MV-4-11 (cell line): ENCODE results near the gene PFDN5.
"Not testable (repeated sequence)": the region's sequence is repeated elsewhere in the genome, so short reads cannot be mapped to it uniquely, and the experiment has no call there.

ENCODE experiments used
- DNase-seq: peaks from one replicate; lab custom pipeline; 2025; lab: John Stamatoyannopoulos, UW

Gene PFDN5

DNA sequence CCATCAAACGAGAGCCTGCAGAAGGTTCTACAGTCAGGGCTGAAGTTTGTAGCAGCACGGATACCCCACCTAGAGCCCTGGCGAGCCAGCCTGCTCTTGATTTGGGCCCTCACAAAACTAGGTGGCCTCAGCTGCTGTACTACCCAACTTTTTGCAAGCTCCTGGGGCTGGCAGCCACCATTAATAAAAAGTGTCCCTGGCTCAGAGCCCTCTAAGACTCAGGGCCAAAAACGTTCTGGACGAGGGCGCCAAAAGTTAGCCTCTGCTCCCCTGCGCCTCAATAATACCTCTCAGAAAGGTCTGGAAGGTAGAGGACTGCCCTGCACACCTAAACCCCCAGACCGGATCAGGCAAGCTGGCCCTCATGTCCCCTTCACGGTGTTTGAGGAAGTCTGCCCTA is 8.9 kb upstream of the PFDN5 start:
- DNase-seq = no peak

DNA sequence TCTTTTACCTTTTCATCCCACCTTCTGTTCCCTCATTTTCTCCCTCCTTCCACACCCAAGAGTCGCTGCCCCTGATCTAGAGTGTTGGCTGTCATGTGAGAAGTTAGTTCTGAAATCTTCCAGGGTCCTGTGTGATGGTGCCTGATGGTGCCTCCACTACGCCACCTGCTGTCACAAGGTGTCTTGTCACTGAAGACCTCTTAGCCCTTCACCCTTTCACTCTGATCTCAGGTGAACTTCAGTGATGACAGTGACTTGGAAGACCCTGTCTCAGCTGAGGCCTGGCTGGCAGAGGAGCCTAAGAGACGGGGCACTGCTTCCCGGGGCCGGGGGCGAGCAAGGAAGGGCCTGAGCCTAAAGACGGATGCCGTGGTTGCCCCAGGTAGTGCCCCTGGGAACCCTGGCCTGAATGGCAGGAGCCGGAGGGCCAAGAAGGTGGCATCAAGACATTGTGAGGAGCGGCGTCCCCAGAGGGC is 7.6 kb upstream of the PFDN5 start:
- DNase-seq = peak; percentile 47

DNA sequence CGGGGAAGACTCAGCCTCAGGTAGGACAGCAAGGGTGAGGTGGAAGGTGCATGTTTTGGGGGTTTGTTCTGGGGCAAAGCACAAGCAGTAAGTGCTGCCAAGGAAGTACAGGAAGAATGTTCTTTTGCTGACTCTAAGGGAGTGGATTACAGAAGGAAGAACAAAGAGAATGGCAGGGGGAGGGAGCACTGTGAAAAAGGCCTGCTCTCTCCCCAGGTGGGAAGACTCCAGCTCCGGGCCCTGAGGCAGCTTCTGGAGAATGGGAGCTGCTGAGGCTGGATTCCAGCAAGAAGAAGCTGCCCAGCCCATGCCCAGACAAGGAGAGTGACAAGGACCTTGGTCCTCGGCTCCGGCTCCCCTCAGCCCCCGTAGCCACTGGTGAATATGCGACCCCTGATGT is 7.0 kb upstream of the PFDN5 start:
- no peak for DNase-seq

DNA sequence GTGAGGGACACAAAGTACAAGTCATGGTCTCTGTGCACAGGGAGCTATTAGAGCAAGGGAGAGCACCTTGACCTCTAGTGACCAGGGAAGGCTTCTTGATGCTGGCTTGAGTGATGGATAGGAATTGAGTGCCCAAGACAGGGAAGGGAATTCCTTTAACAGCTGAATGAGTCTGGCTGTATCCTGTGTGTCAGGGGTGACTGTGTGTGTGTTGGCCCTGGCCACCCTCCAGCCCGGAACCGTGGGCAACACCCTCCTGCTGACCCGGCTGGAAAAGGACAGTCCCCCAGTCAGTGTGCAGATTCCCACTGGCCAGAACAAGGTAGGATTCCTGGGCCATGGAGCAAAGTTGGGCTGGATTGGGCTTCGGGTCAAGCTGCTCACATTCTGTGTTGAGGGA is 5.5 kb upstream of the PFDN5 start:
- no peak for DNase-seq

DNA sequence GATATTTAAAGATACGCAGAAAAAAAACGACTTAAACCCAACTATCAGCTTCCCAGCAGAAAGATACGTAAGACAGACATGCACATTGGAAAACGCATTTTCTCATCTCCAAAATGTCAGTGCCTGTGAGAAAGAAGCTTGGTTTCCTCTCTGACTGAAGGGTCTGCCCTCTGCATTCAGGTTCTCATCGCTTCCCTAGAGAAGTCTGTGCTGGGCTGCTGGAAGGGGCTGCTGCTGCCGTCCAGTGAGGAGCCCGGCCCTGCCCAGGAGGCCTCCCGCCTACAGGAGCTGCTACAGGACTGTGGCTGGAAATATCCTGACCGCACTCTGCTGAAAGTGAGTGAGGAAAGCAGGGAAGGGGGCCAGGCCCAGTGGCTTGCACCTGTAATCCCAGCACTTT is 4.7 kb upstream of the PFDN5 start:
- no peak for DNase-seq

DNA sequence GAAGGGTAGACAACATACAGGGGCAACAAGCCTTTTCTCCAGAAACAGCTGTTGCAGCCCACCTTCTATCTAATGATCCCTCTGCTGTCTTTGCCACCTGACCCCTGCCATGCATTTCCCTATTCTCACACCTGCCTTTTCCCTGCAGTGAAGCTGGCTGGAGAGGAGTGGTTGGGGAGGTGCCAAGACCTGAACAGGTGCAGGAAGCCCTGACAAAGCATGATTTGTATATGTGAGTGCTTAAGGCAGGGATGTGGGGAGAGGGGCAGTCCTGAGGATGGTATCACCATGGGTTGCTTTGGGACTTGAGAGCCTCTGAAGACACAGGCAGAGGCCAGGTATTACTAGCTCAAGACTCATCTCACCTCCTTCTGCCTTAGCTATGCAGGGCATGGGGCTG is 2.9 kb upstream of the PFDN5 start:
- DNase-seq = no peak

DNA sequence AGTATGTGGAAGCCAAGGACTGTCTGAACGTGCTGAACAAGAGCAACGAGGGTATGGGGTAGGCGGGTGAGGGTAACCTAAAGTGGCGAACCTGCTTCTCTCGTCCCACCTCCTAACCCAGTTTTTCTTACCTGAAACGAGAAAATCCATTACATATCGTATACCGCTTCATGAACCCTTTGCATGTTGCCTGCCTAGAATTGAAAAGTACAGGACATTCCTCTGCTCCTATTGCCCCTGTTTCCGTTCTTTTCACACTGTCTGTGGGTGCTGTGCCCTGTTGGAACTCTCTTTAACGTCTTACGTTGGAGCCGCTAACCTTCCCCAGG is 513 bp downstream of the PFDN5 start:
- DNase-seq = no peak

DNA sequence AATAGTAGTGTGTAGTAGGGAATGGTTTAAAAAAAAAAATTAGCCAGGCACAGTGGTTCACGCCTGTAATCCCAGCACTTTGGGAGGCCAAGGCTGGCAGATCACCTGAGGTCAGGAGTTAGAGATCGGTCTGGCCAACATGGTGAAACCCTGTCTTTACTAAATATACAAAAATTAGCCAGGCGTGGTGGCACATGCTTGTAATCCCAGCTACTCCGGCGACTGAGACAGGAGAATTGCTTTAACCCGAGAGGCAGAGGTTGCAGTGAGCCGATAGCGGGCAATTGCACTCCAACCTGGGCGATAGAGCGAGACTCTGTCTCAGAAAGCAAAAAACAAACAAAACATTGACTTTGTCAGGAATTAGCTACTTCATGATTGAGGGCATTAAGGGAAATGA is 1.8 kb downstream of the PFDN5 start:
- DNase-seq = not testable (repeated sequence)

DNA sequence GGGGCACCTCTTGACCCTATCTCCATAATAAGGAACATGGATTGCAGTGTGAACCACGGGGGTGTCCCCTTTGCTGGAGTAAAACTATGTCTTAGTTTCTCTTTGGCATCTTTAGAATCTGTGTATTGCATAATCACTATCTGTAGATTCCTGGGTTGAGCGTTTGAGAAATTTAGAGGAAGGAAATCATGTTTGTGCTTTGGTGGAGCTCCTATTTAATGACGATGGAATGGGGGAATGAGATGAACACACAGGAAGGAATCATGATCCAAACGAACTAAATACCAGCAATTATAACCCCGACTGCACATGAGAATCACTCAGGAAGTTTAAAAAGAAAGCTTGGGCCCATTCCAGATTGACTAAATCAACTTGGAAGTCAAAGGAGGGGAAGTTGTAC is 2.8 kb downstream of the PFDN5 start:
- DNase-seq = peak; percentile 72

DNA sequence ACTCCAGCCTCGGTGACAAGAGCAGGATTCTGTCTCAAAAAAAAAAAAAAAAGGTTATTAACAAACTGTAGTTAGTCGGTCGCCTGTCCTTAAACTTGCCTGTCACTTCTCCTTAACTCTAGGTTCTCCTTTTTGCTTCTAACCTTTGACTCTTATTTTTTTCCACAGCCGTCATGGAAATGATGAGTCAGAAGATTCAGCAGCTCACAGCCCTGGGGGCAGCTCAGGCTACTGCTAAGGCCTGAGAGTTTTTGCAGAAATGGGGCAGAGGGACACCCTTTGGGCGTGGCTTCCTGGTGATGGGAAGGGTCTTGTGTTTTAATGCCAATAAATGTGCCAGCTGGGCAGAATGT is 3.7 kb downstream of the PFDN5 start:
- DNase-seq = peak; percentile 96

DNA sequence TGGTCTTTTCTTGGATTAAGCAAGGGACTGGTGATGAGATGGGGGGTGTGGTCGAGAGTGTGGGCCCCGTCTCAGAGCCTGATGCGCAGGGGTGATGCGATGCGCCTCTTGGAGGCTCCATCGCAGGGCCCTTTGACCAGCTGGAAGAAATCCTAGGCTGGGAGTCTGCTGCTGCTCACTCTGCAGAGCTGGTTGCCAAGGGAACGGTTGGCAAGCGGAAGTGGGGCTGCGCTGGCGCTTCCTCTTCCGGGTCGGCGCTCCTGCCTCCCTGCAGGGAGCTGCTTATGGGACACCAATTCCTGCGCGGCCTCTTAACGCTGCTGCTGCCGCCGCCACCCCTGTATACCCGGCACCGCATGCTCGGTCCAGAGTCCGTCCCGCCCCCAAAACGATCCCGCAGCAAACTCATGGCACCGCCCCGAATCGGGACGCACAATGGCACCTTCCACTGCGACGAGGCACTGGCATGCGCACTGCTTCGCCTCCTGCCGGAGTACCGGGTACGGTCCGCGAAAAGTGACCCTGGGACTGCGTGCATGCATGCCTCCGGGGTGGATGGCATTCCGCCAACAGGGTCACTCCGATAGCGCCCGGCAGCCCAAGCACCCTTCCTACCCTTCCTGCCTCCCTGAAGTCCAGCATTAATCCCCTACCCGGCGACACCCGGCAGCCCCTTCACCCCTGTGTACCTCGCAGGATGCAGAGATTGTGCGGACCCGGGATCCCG is 4.3 kb downstream of the PFDN5 start, which contains the start of gene MYG1:
MYG1 (plus strand) TSS at position 242 of the 727 bp plus-strand sequence; CDS start at position 285, 43 bp downstream.
- DNase-seq = peak; percentile 91

DNA sequence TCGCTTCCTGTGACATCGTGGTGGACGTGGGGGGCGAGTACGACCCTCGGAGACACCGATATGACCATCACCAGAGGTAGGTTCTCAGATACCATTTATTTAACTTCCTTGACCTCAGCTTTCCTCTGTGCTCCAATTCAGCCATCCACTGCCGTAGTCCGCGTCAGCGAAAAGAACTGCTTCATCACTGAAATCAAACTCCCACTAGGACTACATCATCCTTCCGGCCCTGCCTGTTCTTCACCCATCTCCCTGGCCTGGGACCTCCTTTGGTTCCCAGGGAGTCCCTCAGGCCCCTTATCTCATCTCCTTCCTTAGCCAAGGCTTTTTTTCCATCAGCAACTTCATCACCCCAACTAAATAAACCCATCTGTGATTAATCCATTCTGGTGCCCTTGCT is 4.8 kb downstream of the PFDN5 start:
- DNase-seq = no peak

DNA sequence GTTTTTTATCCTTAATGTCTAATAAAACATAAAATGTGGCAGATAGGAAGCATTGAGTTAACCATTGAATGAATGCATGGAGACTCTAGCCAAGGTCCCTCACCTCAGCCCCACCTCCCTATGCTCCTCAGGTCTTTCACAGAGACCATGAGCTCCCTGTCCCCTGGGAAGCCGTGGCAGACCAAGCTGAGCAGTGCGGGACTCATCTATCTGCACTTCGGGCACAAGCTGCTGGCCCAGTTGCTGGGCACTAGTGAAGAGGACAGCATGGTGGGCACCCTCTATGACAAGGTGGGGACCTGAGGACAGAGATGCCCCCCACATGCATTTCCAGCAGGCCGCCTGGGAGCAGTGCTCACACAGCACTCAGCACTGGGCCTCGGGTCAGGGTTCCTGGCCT is 7.6 kb downstream of the PFDN5 start:
- DNase-seq = no peak

DNA sequence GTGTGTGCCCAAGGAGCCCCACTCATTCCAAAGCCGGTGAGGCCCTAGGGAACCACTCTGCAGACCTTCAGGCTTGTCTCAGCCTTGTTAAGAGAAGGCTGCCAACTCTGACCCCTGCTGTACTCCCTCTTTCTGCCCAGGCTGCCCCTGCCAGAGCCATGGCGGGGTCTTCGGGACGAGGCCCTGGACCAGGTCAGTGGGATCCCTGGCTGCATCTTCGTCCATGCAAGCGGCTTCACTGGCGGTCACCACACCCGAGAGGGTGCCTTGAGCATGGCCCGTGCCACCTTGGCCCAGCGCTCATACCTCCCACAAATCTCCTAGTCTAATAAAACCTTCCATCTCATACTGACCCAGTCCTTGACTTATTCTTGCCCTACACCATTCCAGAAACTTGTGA is 11.5 kb downstream of the PFDN5 start:
- DNase-seq = no peak

DNA sequence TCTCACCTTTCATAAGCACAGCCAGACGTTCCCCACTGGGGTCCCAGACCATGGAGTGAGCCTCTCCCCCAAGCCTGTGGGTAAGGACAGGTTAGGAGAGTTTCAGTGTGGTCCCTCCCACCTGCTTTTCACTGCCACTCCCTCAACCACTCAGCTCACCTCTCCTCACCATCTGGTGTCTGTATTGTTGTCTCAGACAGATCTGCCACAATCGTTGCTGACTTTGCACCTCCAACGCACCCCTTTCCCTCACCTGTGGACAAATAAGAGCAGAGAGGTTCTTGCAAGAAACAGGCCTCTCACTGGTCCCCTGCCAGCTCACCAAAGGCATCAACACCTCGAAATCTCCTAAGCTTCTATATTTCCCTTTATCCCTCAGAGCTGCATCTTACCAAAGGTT is 12.9 kb downstream of the PFDN5 start:
- DNase-seq = no peak

DNA sequence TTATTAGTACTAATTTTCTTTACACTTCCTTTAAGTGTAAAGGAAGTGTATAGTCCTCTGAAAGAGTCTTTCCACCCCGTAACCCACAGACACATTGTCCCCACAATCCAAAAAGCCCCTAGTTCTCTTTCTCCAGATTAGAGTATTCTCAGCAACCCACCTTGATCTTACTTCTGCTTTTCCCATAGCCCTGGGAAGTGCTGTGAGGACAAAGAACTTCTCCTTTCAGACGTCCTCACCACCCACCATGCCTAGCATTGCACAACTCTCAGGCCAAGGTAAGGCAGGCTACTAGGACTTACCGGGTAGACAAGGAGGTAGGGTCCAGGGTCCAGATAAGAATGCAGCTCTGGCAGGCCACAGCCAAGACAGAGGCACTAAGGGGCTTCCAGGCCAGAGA is 18.7 kb downstream of the PFDN5 start:
- peak; percentile 33 for DNase-seq

DNA sequence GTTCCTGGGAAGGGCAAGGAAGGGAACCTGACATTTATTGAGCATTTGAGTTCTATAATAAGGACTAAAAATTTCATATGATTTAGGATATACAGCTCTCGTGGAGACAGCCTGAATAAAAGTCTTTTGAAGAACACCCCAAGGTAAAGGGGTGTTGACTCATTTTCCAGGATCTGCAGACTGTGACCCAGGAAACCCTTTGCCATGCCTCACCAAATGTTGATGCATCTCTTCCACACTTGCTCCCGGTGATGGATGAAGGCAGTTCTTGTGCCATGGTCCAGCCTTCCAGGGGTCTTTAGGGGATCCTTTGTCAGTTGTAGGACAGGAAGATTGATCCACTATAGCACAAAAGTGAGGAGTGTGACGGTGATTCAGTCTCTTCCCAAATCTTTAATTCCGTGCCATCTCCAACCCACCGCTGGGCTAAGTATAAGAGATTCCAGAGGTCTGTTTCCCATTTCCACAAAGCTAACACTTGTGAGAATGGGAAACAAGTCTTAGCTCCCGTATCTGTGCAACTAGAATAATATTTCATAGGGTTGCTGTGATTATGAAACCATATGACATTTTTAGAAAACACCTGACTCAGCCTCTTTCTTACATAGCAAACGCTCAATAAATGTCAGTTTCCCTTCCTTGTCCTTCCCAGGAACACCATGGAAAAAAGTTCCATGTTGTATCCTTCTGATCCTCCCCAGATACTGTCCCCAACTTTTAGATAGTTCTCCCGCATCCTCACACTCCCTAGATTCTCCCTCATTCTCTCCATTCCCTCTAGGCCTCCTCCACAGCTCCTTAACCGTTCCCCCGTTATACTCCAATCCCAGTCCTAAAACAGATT is 25.2 kb downstream of the PFDN5 start:
- no peak for DNase-seq

DNA sequence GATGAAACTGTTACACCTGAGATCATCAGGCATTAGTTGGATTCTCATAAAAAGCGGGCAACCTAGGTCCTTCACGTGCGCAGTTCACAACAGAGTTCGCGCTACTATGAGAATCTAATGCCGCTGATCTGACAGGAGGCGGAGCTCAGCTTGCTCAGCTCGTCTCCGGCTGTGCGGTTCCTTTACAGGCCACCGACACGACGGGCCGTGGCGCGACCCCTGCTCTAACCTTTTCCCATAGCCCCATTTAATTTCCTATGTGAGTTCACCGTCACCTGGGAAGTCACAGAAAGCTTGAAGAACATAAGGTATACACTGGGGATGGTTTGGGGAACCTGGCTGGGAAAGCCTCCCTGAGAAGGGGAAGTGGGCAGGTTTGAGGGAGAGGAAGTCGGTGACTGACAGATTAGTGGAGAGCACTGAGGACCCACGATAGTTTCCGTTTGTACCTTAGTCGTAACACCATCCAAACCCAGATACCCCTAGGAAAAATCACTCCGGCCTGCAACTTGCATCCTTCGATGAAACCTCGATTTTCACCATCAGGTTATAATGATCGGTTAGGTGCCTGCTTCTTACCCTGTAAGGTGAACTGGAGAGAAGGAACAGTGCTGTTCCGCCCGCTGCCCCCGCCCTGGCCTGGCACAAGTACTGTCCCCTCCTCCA is 28.9 kb downstream of the PFDN5 start:
- peak; percentile 55 for DNase-seq

DNA sequence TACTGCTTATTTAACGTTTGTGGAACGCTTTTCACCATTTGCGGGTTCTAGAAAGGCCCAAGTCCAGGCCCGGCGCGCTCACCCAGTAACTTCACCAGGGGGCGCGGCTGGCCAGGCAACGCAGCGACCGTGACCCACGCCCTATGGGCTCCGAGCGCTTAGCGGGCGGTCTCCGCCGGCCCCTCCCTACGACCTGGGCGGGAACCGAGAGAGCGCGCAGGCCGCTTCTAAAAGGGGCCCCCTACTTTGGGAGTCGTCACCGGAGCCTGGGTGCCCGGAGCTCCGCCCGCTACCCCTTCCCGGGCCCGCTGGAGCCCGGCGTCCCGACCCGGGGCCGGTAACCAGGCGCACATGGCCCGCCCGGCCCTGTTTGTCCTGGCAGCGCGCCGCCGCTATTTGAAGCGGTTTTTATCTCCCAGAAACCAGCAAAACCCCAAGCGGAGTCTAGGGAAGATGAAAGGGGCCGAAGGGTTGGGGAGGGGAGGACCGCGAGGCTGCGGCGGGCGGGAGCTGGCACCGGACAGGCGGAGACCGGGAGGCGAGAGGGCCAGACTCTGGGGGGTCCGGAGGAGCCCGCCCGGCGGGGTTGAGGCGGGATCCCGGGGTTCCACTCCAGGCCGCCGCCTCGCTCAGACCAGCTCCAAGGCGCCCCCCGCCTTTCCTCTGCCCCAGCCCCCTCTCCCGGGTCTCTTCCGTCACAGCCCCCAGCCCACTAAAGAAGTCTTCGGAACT is 29.6 kb downstream of the PFDN5 start:
- peak; percentile 79 for DNase-seq

DNA sequence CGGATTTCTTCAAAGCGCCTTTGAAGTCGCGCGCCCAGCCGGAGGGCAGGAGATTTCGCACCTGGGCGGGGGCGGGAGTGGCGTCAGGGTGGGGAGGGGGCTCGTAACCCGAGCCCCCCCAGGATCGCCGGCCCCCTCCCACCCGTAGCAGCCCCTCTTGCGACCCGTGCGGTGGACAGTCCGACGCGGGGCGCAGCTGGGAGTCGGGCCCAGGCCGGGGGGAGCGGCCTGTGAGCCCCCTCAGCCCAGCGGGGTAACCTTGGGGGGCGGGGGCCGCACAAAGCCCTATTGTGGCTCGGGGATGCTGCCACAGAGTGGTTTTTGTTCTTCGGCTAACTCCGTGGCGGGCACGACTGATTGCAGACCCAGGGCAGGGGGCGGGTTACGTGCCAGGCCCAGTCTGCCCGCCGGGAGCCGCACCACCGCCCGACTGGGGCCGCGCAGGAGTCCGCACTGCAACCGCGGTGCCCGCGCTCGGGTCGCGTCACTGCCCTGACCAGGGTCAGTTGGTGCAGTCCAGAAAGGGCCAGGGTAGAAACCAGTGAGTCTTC is 30.2 kb downstream of the PFDN5 start:
- no peak for DNase-seq

DNA sequence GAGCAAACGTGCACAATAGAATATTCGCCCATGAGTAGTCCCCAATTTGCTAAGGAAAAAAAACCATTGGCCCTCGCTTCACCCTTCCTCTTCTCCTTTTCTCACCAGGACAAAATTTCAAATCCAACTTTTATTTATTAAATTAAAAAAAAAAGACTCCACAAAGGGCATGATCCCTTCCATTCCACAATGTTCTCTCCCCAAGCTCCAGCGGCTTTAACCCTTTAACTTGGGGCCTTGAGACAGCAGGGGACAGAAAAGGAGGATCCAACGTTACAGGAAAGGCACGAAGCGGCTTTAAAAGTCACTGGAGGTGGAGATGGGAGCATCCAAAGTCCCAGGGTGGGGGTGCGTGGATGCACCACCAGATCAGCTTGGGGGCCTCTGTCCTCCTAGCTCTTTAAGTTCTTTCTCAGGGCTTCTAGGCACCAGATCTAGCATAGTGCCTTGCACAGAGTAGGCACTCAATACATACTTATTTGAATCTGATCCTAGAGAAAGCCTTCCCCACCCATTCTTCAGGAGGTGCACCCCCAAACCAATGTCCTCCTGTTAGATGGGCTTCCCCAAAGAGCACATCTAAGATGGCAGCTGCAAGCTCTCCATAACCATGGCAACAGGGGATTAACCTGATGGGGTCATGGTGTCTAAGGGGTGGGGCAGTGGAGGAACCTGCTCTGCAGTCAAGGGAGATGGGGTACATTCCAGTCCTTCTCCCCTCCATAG is 31.3 kb downstream of the PFDN5 start:
- DNase-seq = no peak
